WTC11 (cell line): ENCODE results near the gene FAM47E.

Experiments used
- CTCF ChIP-seq: fragments of 200-600 bp; IDR thresholded peaks from 2 replicates; pipeline ENCODE4 v1.8.0; 2022; ENCODE audit warnings: antibody characterized with exemption
- ELF4 ChIP-seq: sonication (generic); formaldehyde crosslinking; IDR thresholded peaks from 2 replicates; pipeline ENCODE4 v1.8.1; 2022; ENCODE audit warnings: low read depth, mild to moderate bottlenecking, moderate library complexity, missing genetic modification reagents
- NR1H2 ChIP-seq: sonication (generic); formaldehyde crosslinking; IDR thresholded peaks from 2 replicates; pipeline ENCODE4 v1.9.0; 2021; ENCODE audit warnings: mild to moderate bottlenecking, moderate library complexity, missing genetic modification reagents
- TP53 ChIP-seq: sonication (generic); formaldehyde crosslinking; IDR thresholded peaks from 2 replicates; pipeline ENCODE4 v1.8.1; 2023; ENCODE audit warnings: mild to moderate bottlenecking, missing genetic modification reagents

- TF ChIP-seq NR1H2 (CRISPR knock-in tag) = no peak
- TF ChIP-seq CTCF = no peak
- no peak for TF ChIP-seq TP53 (CRISPR knock-in tag)
- no peak for TF ChIP-seq ELF4 (CRISPR knock-in tag)
Observed at GRCh38 chr4:76276813-76277212, 25.3 kb downstream of the FAM47E start.
